ENCODE data around the gene GAREM2. TPM values are rescaled to one million over a fixed set of nuclear protein-coding genes. Genes with fewer than 3 reads are reported as not detected.

The GAREM2 gene
- total RNA-seq, 2 donors from 2014 or later = 2.3 to 5.6 TPM

GRCh38 chr2:26187537-26188104 is 14.7 kb downstream of the GAREM2 start:
- no peak overlapping the region for H3K27ac ChIP-seq
- no peak for DNase-seq (ENCODE audit: low spot score)
- H3K36me3 ChIP-seq = peaks cover 15% of the 10 kb centered on the region
- TF ChIP-seq, protein P1, sequence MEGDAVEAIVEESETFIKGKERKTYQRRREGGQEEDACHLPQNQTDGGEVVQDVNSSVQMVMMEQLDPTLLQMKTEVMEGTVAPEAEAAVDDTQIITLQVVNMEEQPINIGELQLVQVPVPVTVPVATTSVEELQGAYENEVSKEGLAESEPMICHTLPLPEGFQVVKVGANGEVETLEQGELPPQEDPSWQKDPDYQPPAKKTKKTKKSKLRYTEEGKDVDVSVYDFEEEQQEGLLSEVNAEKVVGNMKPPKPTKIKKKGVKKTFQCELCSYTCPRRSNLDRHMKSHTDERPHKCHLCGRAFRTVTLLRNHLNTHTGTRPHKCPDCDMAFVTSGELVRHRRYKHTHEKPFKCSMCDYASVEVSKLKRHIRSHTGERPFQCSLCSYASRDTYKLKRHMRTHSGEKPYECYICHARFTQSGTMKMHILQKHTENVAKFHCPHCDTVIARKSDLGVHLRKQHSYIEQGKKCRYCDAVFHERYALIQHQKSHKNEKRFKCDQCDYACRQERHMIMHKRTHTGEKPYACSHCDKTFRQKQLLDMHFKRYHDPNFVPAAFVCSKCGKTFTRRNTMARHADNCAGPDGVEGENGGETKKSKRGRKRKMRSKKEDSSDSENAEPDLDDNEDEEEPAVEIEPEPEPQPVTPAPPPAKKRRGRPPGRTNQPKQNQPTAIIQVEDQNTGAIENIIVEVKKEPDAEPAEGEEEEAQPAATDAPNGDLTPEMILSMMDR (IDR thresholded peaks at IDR 0.05) = no peak
- no peaks in the 10 kb centered on the region for H3K9me3 ChIP-seq
- peaks cover 0 to 7% of the 10 kb centered on the region in 2 donors for H3K4me1 ChIP-seq (ENCODE audit: control insufficient read depth in 1 of 2, low read depth in 2 of 2)
- ATAC-seq (ENCODE audit: insufficient number of reproducible peaks, low FRiP score, low read depth) = no peak
- no peak overlapping the region for H3K4me3 ChIP-seq
- no peaks in the 10 kb centered on the region for H3K27me3 ChIP-seq (replicated peaks; ENCODE audit: insufficient read depth)

- Histone ChIP-seq H3K27ac (no peak overlapping the region), H3K36me3 (peaks cover 24% of the 10 kb centered on the region), H3K4me3 (no peak overlapping the region), H3K9me3 (no peaks in the 10 kb centered on the region), H3K4me1 (ENCODE audit: control insufficient read depth in 1 of 2, low read depth in 2 of 2) (peaks cover 0 to 7% of the 10 kb centered on the region in 2 donors), H3K27me3 (replicated peaks; ENCODE audit: insufficient read depth) (no peaks in the 10 kb centered on the region)
- TF ChIP-seq, protein P1 (IDR thresholded peaks at IDR 0.05) = no peak
- DNase-seq (ENCODE audit: low spot score) (no peak), ATAC-seq (ENCODE audit: insufficient number of reproducible peaks, low FRiP score, low read depth) (no peak)
Observed at GRCh38 chr2:26189123-26189522, 16.2 kb downstream of the GAREM2 start.

GRCh38 chr2:26189751-26190150 is 16.9 kb downstream of the GAREM2 start:
- H3K27ac ChIP-seq = no peak overlapping the region
- TF ChIP-seq, protein P1 (IDR thresholded peaks at IDR 0.05) = no peak
- no peak for DNase-seq (ENCODE audit: low spot score)
- H3K9me3 ChIP-seq = no peaks in the 10 kb centered on the region
- H3K4me1 ChIP-seq (ENCODE audit: control insufficient read depth in 1 of 2, low read depth in 2 of 2) = peaks cover 0 to 7% of the 10 kb centered on the region in 2 donors
- H3K27me3 ChIP-seq (replicated peaks; ENCODE audit: insufficient read depth) = no peaks in the 10 kb centered on the region
- no peak for ATAC-seq (ENCODE audit: insufficient number of reproducible peaks, low FRiP score, low read depth)
- H3K4me3 ChIP-seq = no peak overlapping the region
- peaks cover 31% of the 10 kb centered on the region for H3K36me3 ChIP-seq

- Histone ChIP-seq H3K4me3 (no peak overlapping the region), H3K4me1 (ENCODE audit: control insufficient read depth in 1 of 2, low read depth in 2 of 2) (peaks cover 0 to 7% of the 10 kb centered on the region in 2 donors), H3K9me3 (no peaks in the 10 kb centered on the region), H3K27ac (no peak overlapping the region), H3K27me3 (replicated peaks; ENCODE audit: insufficient read depth) (no peaks in the 10 kb centered on the region), H3K36me3 (peaks cover 34% of the 10 kb centered on the region)
- DNase-seq (ENCODE audit: low spot score) (no peak), ATAC-seq (ENCODE audit: insufficient number of reproducible peaks, low FRiP score, low read depth) (no peak)
- TF ChIP-seq, protein P1 (IDR thresholded peaks at IDR 0.05) = no peak
Observed at GRCh38 chr2:26190369-26190768, 17.5 kb downstream of the GAREM2 start.

GRCh38 chr2:26191316-26192159 is 18.6 kb downstream of the GAREM2 start:
- Histone ChIP-seq H3K9me3 (no peaks in the 10 kb centered on the region), H3K27ac (no peak overlapping the region), H3K36me3 (peaks cover 34% of the 10 kb centered on the region), H3K27me3 (replicated peaks; ENCODE audit: insufficient read depth) (no peaks in the 10 kb centered on the region), H3K4me3 (no peak overlapping the region), H3K4me1 (ENCODE audit: control insufficient read depth in 1 of 2, low read depth in 2 of 2) (no peaks in the 10 kb centered on the region)
- TF ChIP-seq, protein P1 (IDR thresholded peaks at IDR 0.05) = no peak
- DNase-seq (ENCODE audit: low spot score) (no peak), ATAC-seq (ENCODE audit: insufficient number of reproducible peaks, low FRiP score, low read depth) (no peak)

Measured in thoracic aorta (tissue), 2 donors.